Measurements from ENCODE around the gene GPR55.

The GPR55 gene

GRCh38 chr2:230952226-230952956, 27.3 kb upstream of the GPR55 start:
- intact Hi-C loops (cut with DNase I): no loop called here
- peak in 1 of 42 donors; percentile 13 for DNase-seq

- peak in 1 of 42 donors; percentile 7 for DNase-seq
- intact Hi-C loops (cut with DNase I): no loop called here
Observed at GRCh38 chr2:230951396-230951795, 26.4 kb upstream of the GPR55 start.

GRCh38 chr2:230950874-230951339, 25.9 kb upstream of the GPR55 start:
- peak in 1 of 42 donors; percentile 18 for DNase-seq
- intact Hi-C loops (cut with DNase I): no loop called here

- DNase-seq: peak in 1 of 42 donors; percentile 4
- intact Hi-C loops (cut with DNase I): no loop called here
Observed at GRCh38 chr2:230949966-230950873, 25.2 kb upstream of the GPR55 start.

- intact Hi-C loops (cut with DNase I): no loop called here
- peak in 9 of 42 donors; percentile 17 to 48 (median 30) for DNase-seq
Observed at GRCh38 chr2:230947908-230948365, 22.9 kb upstream of the GPR55 start.

GRCh38 chr2:230947235-230947576, 22.2 kb upstream of the GPR55 start:
- DNase-seq: peak in 1 of 42 donors; percentile 22
- intact Hi-C loops (cut with DNase I): no loop called here

- intact Hi-C loops (cut with DNase I): no loop called here
- peak in 1 of 42 donors; percentile 18 for DNase-seq
Observed at GRCh38 chr2:230946429-230947234, 21.6 kb upstream of the GPR55 start.

GRCh38 chr2:230944757-230945372, 19.8 kb upstream of the GPR55 start:
- intact Hi-C loops (cut with DNase I): no loop called here
- peak in 4 of 42 donors; percentile 21 to 36 (median 26) for DNase-seq

GRCh38 chr2:230944123-230944653, 19.1 kb upstream of the GPR55 start:
- intact Hi-C loops (cut with DNase I): no loop called here
- DNase-seq: peak in 3 of 42 donors; percentile 17 to 36 (median 20)

GRCh38 chr2:230942920-230943896, 18.2 kb upstream of the GPR55 start:
- DNase-seq: peak in 26 of 42 donors; percentile 13 to 54 (median 36)
- intact Hi-C loops (cut with DNase I): no loop called here

GRCh38 chr2:230942371-230942770, 17.3 kb upstream of the GPR55 start:
- peak in 6 of 42 donors; percentile 8 to 22 (median 11) for DNase-seq
- intact Hi-C loops (cut with DNase I): no loop called here

- DNase-seq: peak in 8 of 42 donors; percentile 4 to 38 (median 18)
- intact Hi-C loops (cut with DNase I): no loop called here
Observed at GRCh38 chr2:230941202-230942180, 16.4 kb upstream of the GPR55 start.

GRCh38 chr2:230940471-230940815, 15.4 kb upstream of the GPR55 start:
- intact Hi-C loops (cut with DNase I): no loop called here
- peak in 5 of 42 donors; percentile 4 to 30 (median 18) for DNase-seq

- peak in 8 of 42 donors; percentile 1 to 30 (median 8) for DNase-seq
- intact Hi-C loops (cut with DNase I): no loop called here
Observed at GRCh38 chr2:230939691-230940470, 14.8 kb upstream of the GPR55 start.

- intact Hi-C loops (cut with DNase I): no loop called here
Observed at GRCh38 chr2:230939066-230939591, 14.1 kb upstream of the GPR55 start.

More at GRCh38 chr2:230939066-230939591, 14.1 kb upstream of the GPR55 start:
- DNase-seq: peak in 4 of 42 donors; percentile 3 to 23 (median 10)

All from head of caudate nucleus (tissue), 42 donors.